Measurements from ENCODE around the gene PDZD8.
"Not testable (repeated sequence)": the region's sequence is repeated elsewhere in the genome, so short reads cannot be mapped to it uniquely, and the experiment has no call there.

Gene PDZD8

GRCh38 chr10:117249493-117250093, 125.6 kb downstream of the PDZD8 start:
- no peak for DNase-seq

DNA sequence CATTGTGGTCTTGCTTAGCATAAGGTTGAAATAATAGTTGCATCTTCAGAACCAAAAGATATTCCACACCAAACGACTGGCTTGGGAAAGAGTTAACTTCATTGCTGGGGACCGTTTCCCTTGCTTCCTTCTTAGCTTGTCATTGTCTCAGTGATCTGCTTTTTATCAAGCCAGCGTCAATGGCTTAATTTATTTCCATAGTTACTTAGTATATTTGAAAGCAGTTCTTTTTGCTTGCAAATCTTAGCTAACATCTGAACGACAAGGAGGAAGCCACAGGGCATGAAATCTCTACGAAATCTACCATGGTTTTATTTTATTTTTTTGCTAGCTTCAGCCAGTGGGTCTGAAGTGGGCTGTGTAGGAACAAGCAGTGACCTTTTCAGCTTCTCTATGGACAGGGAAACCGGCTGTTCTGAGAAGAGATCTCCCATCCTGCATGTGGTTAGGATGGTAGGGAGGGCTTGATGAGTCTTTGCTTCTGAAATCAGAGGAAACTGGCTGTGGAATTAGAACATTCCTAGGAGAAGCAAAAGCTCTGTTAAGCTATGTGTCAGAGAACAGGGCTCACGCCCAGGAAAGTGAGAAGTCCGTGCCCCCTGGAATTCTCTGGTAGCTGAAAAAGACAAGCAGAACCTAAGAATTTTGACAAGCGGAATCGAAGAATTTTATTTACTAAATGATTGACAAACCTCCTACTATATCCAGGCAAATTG, 126.3 kb downstream of the PDZD8 start:
- no peak for DNase-seq

GRCh38 chr10:117246997-117247671, 128.1 kb downstream of the PDZD8 start:
- DNase-seq, result no peak

- DNase-seq, result no peak
These were observed 132.8 kb downstream of the PDZD8 start for GRCh38 chr10:117242463-117242832.

DNA sequence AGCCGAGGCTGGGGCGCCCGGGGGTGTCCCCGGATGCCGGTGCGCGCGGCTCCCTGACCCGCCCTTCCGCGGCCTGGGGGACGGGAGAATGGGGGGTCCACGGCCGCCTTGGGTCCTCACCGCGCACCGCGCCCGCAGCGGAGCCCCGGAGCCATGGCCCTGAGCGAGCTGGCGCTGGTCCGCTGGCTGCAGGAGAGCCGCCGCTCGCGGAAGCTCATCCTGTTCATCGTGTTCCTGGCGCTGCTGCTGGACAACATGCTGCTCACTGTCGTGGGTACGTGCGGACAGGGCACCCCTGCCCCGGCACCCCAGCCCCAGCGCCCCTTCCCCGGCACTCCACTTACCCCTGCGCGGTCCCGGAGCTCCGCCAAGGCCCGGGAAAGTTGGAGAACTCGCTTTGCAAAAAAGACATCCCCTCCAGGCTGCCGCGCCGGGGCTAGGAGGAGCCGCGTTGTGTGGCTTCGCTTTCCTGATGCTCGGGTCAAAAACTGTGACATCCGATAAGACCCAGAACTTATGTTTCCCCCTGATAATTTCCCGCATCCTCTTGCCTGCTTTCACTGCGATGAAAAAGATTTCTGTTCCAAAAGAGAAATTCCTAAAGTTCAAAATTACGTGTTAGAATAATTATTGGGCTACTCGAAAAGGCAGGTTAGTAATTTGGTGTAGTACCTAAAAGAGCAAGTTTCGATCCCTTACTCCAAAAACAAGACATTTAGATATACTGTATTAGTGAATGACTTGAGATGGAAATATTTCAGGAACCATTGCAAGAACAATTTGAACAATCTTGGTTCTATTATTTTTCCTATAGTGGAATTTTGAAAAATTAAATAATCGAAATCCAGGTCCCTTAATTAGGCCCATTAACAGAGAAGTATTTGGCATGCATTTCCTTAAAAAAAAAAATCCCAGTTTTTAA, 133.4 kb downstream of the PDZD8 start:
- no peak for DNase-seq

GRCh38 chr10:117240621-117241529, 134.4 kb downstream of the PDZD8 start, which contains the start of gene SLC18A2:
TSS of gene SLC18A2 (plus strand) at chr10:117241114. CDS start at chr10:117241694, 580 bp downstream.
- DNase-seq, result no peak

GRCh38 chr10:117239721-117240620, 135.3 kb downstream of the PDZD8 start:
- DNase-seq, result no peak

- no peak for DNase-seq
These were observed 136.2 kb downstream of the PDZD8 start for GRCh38 chr10:117239051-117239450.

GRCh38 chr10:117237401-117237991, 137.7 kb downstream of the PDZD8 start:
- no peak for DNase-seq

DNA sequence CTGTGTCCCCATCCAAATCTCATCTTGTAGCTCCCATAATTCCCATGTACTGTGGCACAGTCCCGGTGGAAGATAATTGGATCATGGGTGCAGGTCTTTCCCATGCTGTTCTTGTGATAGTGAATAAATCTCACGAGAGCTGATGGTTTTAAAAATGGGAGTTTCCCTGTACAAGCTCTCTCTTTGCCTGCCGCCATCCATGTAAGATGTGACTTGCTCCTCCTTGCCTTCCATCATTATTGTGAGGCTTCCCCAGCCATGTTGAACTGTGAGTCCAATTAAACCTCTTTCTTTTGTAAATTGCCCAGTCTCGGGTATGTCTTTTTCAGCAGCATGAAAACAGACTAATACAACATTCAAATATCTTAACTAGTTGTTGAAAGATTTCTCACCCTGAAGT, 145.1 kb downstream of the PDZD8 start:
- DNase-seq, result not testable (repeated sequence)

- DNase-seq, result no peak
These were observed 147.0 kb downstream of the PDZD8 start for GRCh38 chr10:117228210-117228609.
